Cerebellar cortex (tissue), 1 donor: Measurements from ENCODE around the gene CACNA1D.

Experiments used
- DNase-seq: peaks from one replicate; pipeline ENCODE4 v3.0.0-alpha.2; 2015; ENCODE audit warnings: low spot score

The CACNA1D gene

GRCh38 chr3:53789459-53789858, 295.0 kb downstream of the CACNA1D start:
- no peak for DNase-seq

GRCh38 chr3:53790470-53790869, 296.1 kb downstream of the CACNA1D start:
- DNase-seq: no peak

- DNase-seq: no peak
These were observed 296.9 kb downstream of the CACNA1D start for GRCh38 chr3:53791317-53791716.

GRCh38 chr3:53792866-53793265, 298.5 kb downstream of the CACNA1D start:
- no peak for DNase-seq

- no peak for DNase-seq
These were observed 300.2 kb downstream of the CACNA1D start for GRCh38 chr3:53794597-53794996.

- no peak for DNase-seq
These were observed 300.8 kb downstream of the CACNA1D start for GRCh38 chr3:53795176-53795575.

GRCh38 chr3:53795789-53796560, 301.6 kb downstream of the CACNA1D start:
- DNase-seq: peak; percentile 97

- DNase-seq: no peak
These were observed 303.7 kb downstream of the CACNA1D start for GRCh38 chr3:53798144-53798543.

GRCh38 chr3:53799338-53799865, 305.0 kb downstream of the CACNA1D start:
- no peak for DNase-seq

GRCh38 chr3:53800041-53800906, 305.9 kb downstream of the CACNA1D start:
- no peak for DNase-seq

- DNase-seq: no peak
These were observed 306.9 kb downstream of the CACNA1D start for GRCh38 chr3:53801319-53801718.

GRCh38 chr3:53802256-53802880, 308.0 kb downstream of the CACNA1D start:
- no peak for DNase-seq

GRCh38 chr3:53803124-53803815, 308.9 kb downstream of the CACNA1D start:
- DNase-seq: no peak

GRCh38 chr3:53803816-53804695, 309.6 kb downstream of the CACNA1D start:
- no peak for DNase-seq

GRCh38 chr3:53804697-53805462, 310.5 kb downstream of the CACNA1D start:
- no peak for DNase-seq

GRCh38 chr3:53805463-53806159, 311.2 kb downstream of the CACNA1D start:
- no peak for DNase-seq

- no peak for DNase-seq
These were observed 312.0 kb downstream of the CACNA1D start for GRCh38 chr3:53806182-53807116.

GRCh38 chr3:53807117-53807810, 312.9 kb downstream of the CACNA1D start:
- no peak for DNase-seq
